Gastrocnemius medialis (tissue), 4 donors: ENCODE measurements around the gene GSPT1.

Experiments
- CTCF ChIP-seq, 5 experiments: fragments of 450-650 bp in 3 of 5; fragments of 200-600 bp in 2 of 5; sonication (generic) in 2 of 5; IDR thresholded peaks in 4 of 5; conservative IDR thresholded peaks in 1 of 5; 1 replicate in 4 of 5; 2 replicates in 1 of 5; pipeline ENCODE4 v1.5.1; 2016 to 2019; ENCODE audit warnings: antibody characterized with exemption in 5 of 5, mild to moderate bottlenecking in 3 of 5, moderate library complexity in 3 of 5
- POLR2A ChIP-seq, 2 donors: fragments of 450-650 bp; IDR thresholded peaks; one replicate each; pipeline ENCODE4 v1.6.1; 2017; ENCODE audit warnings: antibody characterized with exemption in 2 of 2, mild to moderate bottlenecking in 2 of 2, moderate library complexity in 2 of 2

GRCh38 chr16:11876306-11876705 lies 39.5 kb downstream of the GSPT1 start:
- TF ChIP-seq POLR2A (IDR thresholded peaks at IDR 0.05) (no peak), CTCF (IDR thresholded peaks at IDR 0.05 in 4 of 5, conservative IDR thresholded peaks at IDR 0.05 in 1 of 5) (no peak)
